HepG2 (cell line): ENCODE measurements around the gene LRPPRC. TPM values are rescaled to one million over a fixed set of nuclear protein-coding genes. Genes with fewer than 3 reads are reported as not detected.

Source experiments
- AGO1 ChIP-seq: fragments of 200-400 bp; formaldehyde crosslinking; IDR thresholded peaks from 2 replicates; pipeline ENCODE4 v1.6.1; 2017; ENCODE audit warnings: mild to moderate bottlenecking, low read depth, low read length, moderate library complexity; ENCODE audit not compliant: poor library complexity, severe bottlenecking
- CBFB ChIP-seq: sonication (generic); formaldehyde crosslinking; IDR thresholded peaks from 2 replicates; pipeline ENCODE4 v1.4.0; 2020; ENCODE audit warnings: missing genetic modification reagents
- ESRRA ChIP-seq: sonication (generic); formaldehyde crosslinking; IDR thresholded peaks from 2 replicates; pipeline ENCODE4 v1.5.1; 2020; ENCODE audit warnings: mild to moderate bottlenecking, low read depth, missing genetic modification reagents
- ETV5 ChIP-seq: IDR thresholded peaks from 2 replicates; pipeline ENCODE4 v1.6.1; 2018; ENCODE audit warnings: missing biosample characterization, missing genetic modification reagents, inconsistent platforms, borderline replicate concordance
- GMEB2 ChIP-seq: IDR thresholded peaks from 2 replicates; pipeline ENCODE4 v1.6.1; 2016; ENCODE audit warnings: missing biosample characterization, missing genetic modification reagents, low read depth
- HES4 ChIP-seq: sonication (generic); formaldehyde crosslinking; IDR thresholded peaks from 2 replicates; pipeline ENCODE4 v1.9.0; 2021; ENCODE audit warnings: mild to moderate bottlenecking, missing genetic modification reagents, borderline replicate concordance
- KDM3A ChIP-seq: IDR thresholded peaks from 2 replicates; pipeline ENCODE4 v1.6.1; 2018; ENCODE audit warnings: low read depth, missing compliant biosample characterization
- LRRFIP1 ChIP-seq: sonication (generic); formaldehyde crosslinking; conservative IDR thresholded peaks from 2 replicates; pipeline ENCODE4 v1.4.0; 2020; ENCODE audit warnings: missing genetic modification reagents
- NFE2L1 ChIP-seq: sonication (generic); formaldehyde crosslinking; IDR thresholded peaks from 2 replicates; pipeline ENCODE4 v1.4.0; 2020; ENCODE audit warnings: missing genetic modification reagents, mild to moderate bottlenecking, borderline replicate concordance
- NONO ChIP-seq, 2 experiments: fragments of 450-650 bp in 1 of 2; sonication (generic) in 1 of 2; formaldehyde crosslinking in 1 of 2; IDR thresholded peaks in 1 of 2; conservative IDR thresholded peaks in 1 of 2; 2 replicates each; pipeline versions ENCODE4 v1.6.1 to v1.8.0; 2017 to 2022; ENCODE audit warnings: mild to moderate bottlenecking in 1 of 2, missing genetic modification reagents in 1 of 2, moderate library complexity in 1 of 2
- THAP7 ChIP-seq: sonication (generic); formaldehyde crosslinking; IDR thresholded peaks from 2 replicates; pipeline ENCODE4 v1.8.1; 2023; ENCODE audit warnings: mild to moderate bottlenecking, missing genetic modification reagents
- ZNF407 ChIP-seq: sonication (generic); formaldehyde crosslinking; IDR thresholded peaks from one replicate; pipeline ENCODE4 v1.5.1; 2020; ENCODE audit warnings: mild to moderate bottlenecking, missing genetic modification reagents; ENCODE audit errors: not compliant biosample characterization
- polyA plus RNA-seq, 8 experiments: library from polyadenylated mRNA; depleted of rRNA in 3 of 8; stranded (reverse) in 7 of 8; unstranded in 1 of 8; fragments of >200 nt; fragmentation: Illumina TruSeq in 4 of 8; extraction: Trizol in 4 of 8; gene quantifications; 2 replicates each; pipeline versions ENCODE4 v1.2.1 to v1.2.3, GENCODE V29; 2011 to 2016; ENCODE audit warnings: low read depth in 4 of 8, missing spikeins in 1 of 8, mixed read lengths in 1 of 8; ENCODE audit not compliant: insufficient read depth in 1 of 8
- total RNA-seq, 5 experiments: library from RNA; depleted of rRNA; stranded (reverse); fragments of >200 nt; fragmentation: Illumina TruSeq; extraction: Trizol; gene quantifications; 2 replicates each; pipeline ENCODE4 v1.2.3, GENCODE V29; 2016; ENCODE audit warnings: low read depth in 1 of 5

Gene LRPPRC
- total and polyA plus RNA-seq, 2 of the 13 experiments (the other 11 are each of a cell fraction or from before 2014, with no cell fraction given) = 117 to 167 TPM

- TF ChIP-seq LRRFIP1 (CRISPR knock-in tag) (no peak), THAP7 (CRISPR knock-in tag) (peak; percentile 93), NFE2L1 (CRISPR knock-in tag) (peak; percentile 71; the same call in 1 of the 2 replicates), GMEB2 (CRISPR knock-in tag) (no peak), ESRRA (CRISPR knock-in tag) (peak; percentile 61; the same call in 1 of the 2 replicates), AGO1 (peak; percentile 73), ZNF407 (CRISPR knock-in tag) (no peak), HES4 (CRISPR knock-in tag) (peak; percentile 65; the same call in 1 of the 2 replicates), NONO (IDR thresholded peaks at IDR 0.05) (no peak), NONO (CRISPR knock-in tag; conservative IDR thresholded peaks at IDR 0.05) (peak; percentile 12; the same call in 1 of the 2 replicates), CBFB (peak; percentile 30; the same call in 1 of the 2 replicates), KDM3A (CRISPR knock-in tag) (no peak; the same call in 1 of the 2 replicates), ETV5 (CRISPR knock-in tag) (peak; percentile 66)
These were observed 157.1 kb downstream of the LRPPRC start, which contains the start of the genes ABCG5 and ABCG8 (continued) for GRCh38 chr2:43838560-43839267.
